Panc1 (cell line): Measurements from ENCODE around the gene TREM2. TPM values are rescaled to one million over a fixed set of nuclear protein-coding genes. Genes with fewer than 3 reads are reported as not detected.

Experiments
- ATAC-seq: fragments of 200-7000 bp; cut with Tn5 transposase; 2 replicates; pipeline ENCODE4 v1.9.1; 2020; ENCODE audit warnings: mild to moderate bottlenecking, moderate library complexity
- BruUV-seq: library from RNA; stranded (reverse); fragments of 400-500 nt; replicated peaks from 2 replicates; lab custom pipeline; 2021; lab: Mats Ljungman, UMichigan
- CTCF ChIA-PET: fragments of 300-600 bp; sonication (Branson Sonifier 250); formaldehyde crosslinking; loops from one replicate; lab custom pipeline; 2022; ENCODE audit warnings: antibody characterized with exemption; lab: Charles Lee
- POLR2A ChIA-PET: fragments of 300-600 bp; sonication (Branson Sonifier 250); formaldehyde crosslinking; loops from one replicate; lab custom pipeline; 2022; ENCODE audit warnings: antibody characterized with exemption; lab: Charles Lee
- DNase-seq: peaks from one replicate; pipeline ENCODE4 v3.0.0-alpha.2; 2010; ENCODE audit warnings: low read depth, low spot score
- H3K27ac ChIP-seq: 2 replicates; pipeline ENCODE4 v1.5.1; 2011; ENCODE audit warnings: mild to moderate bottlenecking, low read length, inconsistent platforms
- H3K27me3 ChIP-seq: fragments of 200-500 bp; sonication (Bioruptor generic); 2 replicates; pipeline ENCODE4 v1.6.0; 2014; ENCODE audit warnings: low read length, inconsistent platforms; ENCODE audit not compliant: control insufficient read depth, insufficient read depth
- H3K36me3 ChIP-seq: fragments of 200-500 bp; sonication (Bioruptor generic); 2 replicates; pipeline ENCODE4 v1.5.1; 2014; ENCODE audit warnings: inconsistent platforms, mild to moderate bottlenecking, low read length, moderate library complexity; ENCODE audit not compliant: control insufficient read depth, insufficient read depth
- H3K4me1 ChIP-seq: 2 replicates; pipeline ENCODE4 v1.5.1; 2011; ENCODE audit warnings: inconsistent platforms, mild to moderate bottlenecking, low read length, moderate library complexity; ENCODE audit not compliant: control insufficient read depth, insufficient read depth
- H3K4me3 ChIP-seq, 2 experiments: 2 replicates each; pipeline ENCODE4 v1.5.1; 2011 to 2012; ENCODE audit warnings: low read depth in 2 of 2, low read length in 2 of 2, mild to moderate bottlenecking in 2 of 2, inconsistent platforms in 1 of 2, moderate library complexity in 1 of 2
- H3K9me3 ChIP-seq: fragments of 200-500 bp; sonication (Bioruptor generic); 2 replicates; pipeline ENCODE4 v1.5.1; 2014; ENCODE audit warnings: low read depth, mild to moderate bottlenecking, inconsistent platforms, low read length, moderate library complexity; ENCODE audit not compliant: control insufficient read depth, insufficient read depth
- CTCF ChIP-seq: fragments of 450-650 bp; IDR thresholded peaks from 2 replicates; pipeline ENCODE4 v1.5.1; 2017; ENCODE audit warnings: mild to moderate bottlenecking
- POLR2AphosphoS5 ChIP-seq: IDR thresholded peaks from 2 replicates; pipeline ENCODE4 v1.6.1; 2012; ENCODE audit warnings: mild to moderate bottlenecking, low read depth, low read length, moderate library complexity
- REST ChIP-seq, 2 experiments: IDR thresholded peaks; 2 replicates each; pipeline ENCODE4 v1.6.1; 2011 to 2012; ENCODE audit warnings: low read depth in 2 of 2, control low read depth in 1 of 2, low read length in 1 of 2, mild to moderate bottlenecking in 1 of 2, moderate library complexity in 1 of 2; ENCODE audit not compliant: insufficient read depth in 1 of 2
- SIN3A ChIP-seq: IDR thresholded peaks from 2 replicates; pipeline ENCODE4 v1.6.1; 2012; ENCODE audit warnings: low read depth, mild to moderate bottlenecking, low read length, moderate library complexity, borderline replicate concordance; ENCODE audit not compliant: insufficient read depth
- TCF7L2 ChIP-seq: IDR thresholded peaks from 2 replicates; pipeline ENCODE4 v1.6.1; 2011; ENCODE audit warnings: mild to moderate bottlenecking, low read depth, low read length, inconsistent platforms
- in situ Hi-C: cut with HindIII; loops from 2 replicates; pipeline ENCODE4 v1.10.0; 2016; ENCODE audit warnings: low sequenced_read_pairs, low pct_unique_long_range_greater_than_20kb
- intact Hi-C: fragments of 100-400 bp; cut with micrococcal nuclease; formaldehyde crosslinking; loops from one replicate; pipeline ENCODE4 v1.10.0; 2022; ENCODE audit not compliant: unreplicated experiment
- total RNA-seq: library from RNA; stranded (reverse); gene quantifications from one replicate; pipeline ENCODE4 v1.2.1, GENCODE V29; 2021; ENCODE audit not compliant: unreplicated experiment

The TREM2 gene
- total RNA-seq, 1 experiment from 2014 or later, result not detected

- DNase-seq, result no peak
- H3K27ac ChIP-seq, result no peak overlapping the region
- BruUV-seq, result no TSS peak
- ChIA-PET POLR2A (no interaction called here), CTCF (interaction anchor here (0.6 kb wide), 1 partner anchor 166 kb away, joined by 8 read pairs; no protein-coding TSS in a partner anchor)
- H3K4me1 ChIP-seq, result no peaks in the 10 kb centered on the region
- peaks cover 9% of the 10 kb centered on the region; the same call in 1 of the 2 replicates for H3K27me3 ChIP-seq
- no peak for TF ChIP-seq POLR2AphosphoS5
- TF ChIP-seq SIN3A, result no peak
- TF ChIP-seq REST (IDR thresholded peaks at IDR 0.05; ENCODE audit: insufficient read depth in 1 of 2, low read depth in 2 of 2, low read length in 1 of 2), result no peak
- in situ Hi-C loops (no loop called here), intact Hi-C loops (no loop called here)
- no peaks in the 10 kb centered on the region for H3K9me3 ChIP-seq
- no peak for ATAC-seq
- H3K4me3 ChIP-seq, result no peak overlapping the region
- no peaks in the 10 kb centered on the region for H3K36me3 ChIP-seq
Observed at GRCh38 chr6:41155132-41155805, 7.6 kb downstream of the TREM2 start.

DNA sequence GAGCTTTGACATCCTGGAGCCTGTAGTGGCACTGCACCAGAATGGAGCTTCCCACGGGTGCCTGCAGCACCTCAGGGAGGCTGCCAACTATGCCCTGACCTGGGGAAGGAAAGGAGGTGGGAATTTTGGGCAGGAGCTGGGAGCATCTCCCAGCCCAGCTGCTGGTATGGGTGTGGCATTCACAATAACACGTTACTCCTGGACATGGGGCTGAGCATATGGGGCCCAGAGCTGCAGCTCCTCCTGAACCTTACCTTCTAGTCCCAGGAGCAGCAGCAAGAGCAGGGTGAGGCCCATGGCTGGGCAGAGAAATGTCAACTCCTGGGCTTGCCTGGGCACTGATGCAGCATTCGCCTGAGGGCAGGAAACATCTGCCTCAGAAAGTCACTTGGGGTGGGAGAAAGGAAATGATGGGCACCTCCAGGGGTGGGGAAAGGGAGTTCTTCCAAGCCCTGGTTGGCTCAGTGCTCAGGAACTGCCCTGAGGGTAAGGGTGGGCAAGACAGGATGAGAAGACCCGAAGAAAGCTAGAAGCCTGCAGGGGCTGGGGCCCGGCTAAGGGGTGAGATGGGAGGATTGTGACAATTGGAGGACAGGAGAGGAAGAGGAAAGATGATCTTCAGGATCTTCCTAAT lies 8.8 kb downstream of the TREM2 start, which contains the start of gene TREML1:
TSS of gene TREML1 (minus strand) at position 356 of the 634 bp plus-strand sequence. CDS start at position 297, 59 bp downstream.
- in situ Hi-C loops, result no loop called here
- ChIA-PET POLR2A (no interaction called here), CTCF (no interaction called here)
- DNase-seq, result no peak
- H3K36me3 ChIP-seq, result no peaks in the 10 kb centered on the region
- H3K27ac ChIP-seq, result no peak within 1 kb of the TSS
- intact Hi-C loops, result no loop called here
- no peaks in the 10 kb centered on the region for H3K4me1 ChIP-seq
- TF ChIP-seq CTCF (no peak), REST (IDR thresholded peaks at IDR 0.05; ENCODE audit: insufficient read depth in 1 of 2, low read depth in 2 of 2, low read length in 1 of 2) (no peak), SIN3A (no peak), TCF7L2 (no peak), POLR2AphosphoS5 (no peak)
- no peak within 1 kb of the TSS for H3K4me3 ChIP-seq
- no TSS peak for BruUV-seq
- no peaks in the 10 kb centered on the region for H3K9me3 ChIP-seq
- no peak for ATAC-seq
- H3K27me3 ChIP-seq, result peaks cover 9% of the 10 kb centered on the region; the same call in 1 of the 2 replicates
